ENCODE measurements around the gene FAH.

Gene FAH

DNA sequence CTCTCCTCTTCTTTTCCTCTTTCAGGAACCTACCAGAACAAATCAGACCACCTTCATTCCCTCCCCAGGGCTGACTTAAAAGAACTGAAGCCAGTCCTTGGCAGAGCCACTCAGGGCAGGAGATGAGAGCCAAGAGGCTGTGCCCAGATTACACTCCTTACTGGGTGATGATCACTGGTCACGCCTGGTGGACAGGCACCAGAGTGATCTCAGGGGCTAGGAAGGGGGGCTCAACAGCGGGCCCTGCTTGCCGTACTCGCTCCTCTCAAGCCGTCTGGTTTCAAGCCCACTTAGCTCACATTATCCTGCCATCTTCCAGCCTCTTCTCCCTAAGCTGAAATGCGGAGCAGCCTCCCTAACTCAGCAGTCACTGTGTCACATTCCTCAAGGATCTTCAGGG is 1.7 kb upstream of the FAH start:
- no peak overlapping the region for H3K4me3 ChIP-seq
- H3K9me3 ChIP-seq: no peaks in the 10 kb centered on the region
- no peaks in the 10 kb centered on the region for H3K27me3 ChIP-seq
- TF ChIP-seq, protein P1, sequence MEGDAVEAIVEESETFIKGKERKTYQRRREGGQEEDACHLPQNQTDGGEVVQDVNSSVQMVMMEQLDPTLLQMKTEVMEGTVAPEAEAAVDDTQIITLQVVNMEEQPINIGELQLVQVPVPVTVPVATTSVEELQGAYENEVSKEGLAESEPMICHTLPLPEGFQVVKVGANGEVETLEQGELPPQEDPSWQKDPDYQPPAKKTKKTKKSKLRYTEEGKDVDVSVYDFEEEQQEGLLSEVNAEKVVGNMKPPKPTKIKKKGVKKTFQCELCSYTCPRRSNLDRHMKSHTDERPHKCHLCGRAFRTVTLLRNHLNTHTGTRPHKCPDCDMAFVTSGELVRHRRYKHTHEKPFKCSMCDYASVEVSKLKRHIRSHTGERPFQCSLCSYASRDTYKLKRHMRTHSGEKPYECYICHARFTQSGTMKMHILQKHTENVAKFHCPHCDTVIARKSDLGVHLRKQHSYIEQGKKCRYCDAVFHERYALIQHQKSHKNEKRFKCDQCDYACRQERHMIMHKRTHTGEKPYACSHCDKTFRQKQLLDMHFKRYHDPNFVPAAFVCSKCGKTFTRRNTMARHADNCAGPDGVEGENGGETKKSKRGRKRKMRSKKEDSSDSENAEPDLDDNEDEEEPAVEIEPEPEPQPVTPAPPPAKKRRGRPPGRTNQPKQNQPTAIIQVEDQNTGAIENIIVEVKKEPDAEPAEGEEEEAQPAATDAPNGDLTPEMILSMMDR (IDR thresholded peaks at IDR 0.05): no peak
- H3K27ac ChIP-seq: peak overlapping the region; percentile 94
- intact Hi-C loops (cut with DNase I; ENCODE audit: low total_unique reads): loop anchor here (5.0 to 10.0 kb wide), 2 partner anchors 94 to 1894 kb away; partner anchors contain the start of genes MEX3B and ZFAND6
- DNase-seq: no peak
- H3K4me1 ChIP-seq: peaks cover 0 to 27% (median 17%) of the 10 kb centered on the region in 4 donors
- H3K36me3 ChIP-seq: no peaks in the 10 kb centered on the region

DNA sequence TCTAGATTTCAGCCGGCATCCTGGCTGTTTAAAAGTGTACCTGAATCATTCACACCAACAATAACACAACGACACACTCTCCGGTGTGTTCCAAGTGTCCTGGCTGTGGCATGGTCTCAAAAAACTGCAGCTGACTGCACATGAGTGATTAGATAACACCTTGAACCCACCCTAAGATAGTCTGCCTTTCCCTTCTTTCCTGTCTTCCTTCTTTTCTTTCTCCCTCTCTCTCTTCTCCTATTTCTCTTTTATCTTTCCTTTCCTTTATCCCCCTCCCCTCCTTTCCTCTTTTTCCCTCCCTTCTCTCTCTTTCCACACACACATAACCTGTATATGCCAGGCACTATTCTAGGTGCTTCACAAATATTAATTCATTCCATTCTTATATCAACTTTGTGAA is 1.2 kb upstream of the FAH start:
- Histone ChIP-seq H3K9me3 (no peaks in the 10 kb centered on the region), H3K27me3 (no peaks in the 10 kb centered on the region), H3K36me3 (no peaks in the 10 kb centered on the region), H3K27ac (peak overlapping the region; percentile 94), H3K4me1 (peaks cover 0 to 27% (median 17%) of the 10 kb centered on the region in 4 donors), H3K4me3 (no peak overlapping the region)
- intact Hi-C loops (cut with DNase I; ENCODE audit: low total_unique reads): loop anchor here (5.0 to 10.0 kb wide), 2 partner anchors 94 to 1893 kb away; partner anchors contain the start of genes MEX3B and ZFAND6
- no peak for DNase-seq
- TF ChIP-seq, protein P1 (IDR thresholded peaks at IDR 0.05): no peak

DNA sequence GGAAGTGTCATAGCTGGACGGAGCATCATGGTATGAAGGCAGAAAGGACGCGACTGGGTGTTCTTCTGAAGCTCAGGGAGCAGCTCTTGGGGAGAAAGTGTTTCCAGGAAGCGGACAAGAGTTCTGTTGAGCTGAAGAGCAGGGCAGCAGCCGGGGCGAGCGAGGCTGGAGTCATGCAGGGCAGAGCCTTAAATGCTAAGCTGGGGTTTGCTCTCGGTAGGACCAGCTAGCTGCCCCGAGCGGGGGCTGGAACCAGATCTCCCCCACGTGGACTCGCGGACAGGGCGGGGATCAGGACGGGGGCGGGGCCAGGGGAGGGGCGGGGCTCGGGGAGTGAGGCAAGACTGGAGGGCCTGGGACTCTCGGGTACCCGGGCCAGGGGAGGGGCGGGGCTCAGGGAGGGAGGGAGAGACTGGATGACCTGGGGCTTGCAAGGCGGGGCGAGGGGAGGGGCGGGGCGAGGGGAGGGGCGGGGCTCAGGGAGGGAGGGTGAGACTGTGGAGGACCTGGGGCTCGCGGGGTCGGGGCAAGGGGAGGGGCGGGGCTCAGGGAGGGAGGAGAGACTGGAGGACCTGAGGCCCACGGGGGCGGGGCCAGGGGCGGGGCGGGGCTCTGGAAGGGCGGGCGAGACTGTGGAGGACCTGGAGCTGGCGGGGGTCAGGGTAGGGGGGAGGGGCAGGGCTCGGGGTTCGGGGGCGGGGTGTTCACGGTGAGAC is 461 bp upstream of the FAH start:
- Histone ChIP-seq H3K4me3 (peak overlapping the region; percentile 75 to 85), H3K27me3 (no peaks in the 10 kb centered on the region), H3K9me3 (no peaks in the 10 kb centered on the region), H3K4me1 (peaks cover 0 to 27% (median 17%) of the 10 kb centered on the region in 4 donors), H3K27ac (peak overlapping the region; percentile 94), H3K36me3 (no peaks in the 10 kb centered on the region)
- DNase-seq: peak; percentile 98 to 99
- intact Hi-C loops (cut with DNase I; ENCODE audit: low total_unique reads): loop anchor here (5.0 to 10.0 kb wide), 2 partner anchors 95 to 1892 kb away; partner anchors contain the start of genes MEX3B and ZFAND6
- TF ChIP-seq, protein P1 (IDR thresholded peaks at IDR 0.05): no peak

DNA sequence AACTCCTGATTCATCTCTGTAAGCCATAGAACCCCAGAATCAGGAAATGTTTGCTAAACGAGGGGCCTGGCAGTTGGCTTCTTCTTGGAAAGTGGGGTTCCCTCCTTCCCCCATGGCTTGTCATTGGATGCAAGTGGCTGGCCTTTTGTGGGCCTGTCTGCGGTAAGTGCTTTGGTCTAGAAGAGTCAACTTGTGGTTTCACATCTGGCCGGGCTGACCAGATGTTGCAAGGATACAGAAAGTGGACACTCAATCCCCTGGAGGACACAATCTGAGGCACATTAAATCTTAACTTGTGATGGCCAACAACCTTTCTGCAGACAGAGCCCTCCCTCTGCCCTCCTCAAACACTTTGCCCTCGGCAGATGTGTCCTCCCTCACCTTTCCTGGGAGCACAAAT is 1.1 kb downstream of the FAH start:
- intact Hi-C loops (cut with DNase I; ENCODE audit: low total_unique reads): loop anchor here (5.0 to 10.0 kb wide), 2 partner anchors 97 to 1891 kb away; partner anchors contain the start of genes MEX3B and ZFAND6
- no peak for DNase-seq
- no peaks in the 10 kb centered on the region for H3K9me3 ChIP-seq
- peaks cover 6 to 9% (median 7%) of the 10 kb centered on the region in 3 donors for H3K36me3 ChIP-seq
- H3K4me3 ChIP-seq: peak overlapping the region in 1 of 2 donors; percentile 75
- peaks cover 0 to 27% (median 17%) of the 10 kb centered on the region in 4 donors for H3K4me1 ChIP-seq
- TF ChIP-seq, protein P1 (IDR thresholded peaks at IDR 0.05): no peak
- no peaks in the 10 kb centered on the region for H3K27me3 ChIP-seq
- H3K27ac ChIP-seq: peak overlapping the region; percentile 94

DNA sequence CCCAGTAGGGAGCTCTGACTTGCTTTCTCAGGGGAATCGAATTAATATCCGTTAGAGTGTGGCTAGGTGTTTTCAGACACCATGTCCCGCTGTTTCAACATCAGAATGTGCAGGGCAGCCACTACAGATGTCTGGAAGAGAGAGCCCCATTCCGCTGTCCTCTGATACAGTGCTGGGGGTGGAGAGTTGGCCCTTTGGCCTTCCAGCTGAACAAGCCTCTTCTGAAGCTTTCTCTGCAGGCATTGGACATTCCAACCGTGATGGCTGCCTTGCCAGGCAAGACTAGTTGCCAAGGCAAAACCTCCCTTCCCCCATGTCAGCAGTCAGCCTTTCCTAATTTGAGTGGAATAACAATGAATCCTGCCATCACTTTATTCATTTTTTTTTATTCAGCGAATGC is 1.5 kb downstream of the FAH start:
- Histone ChIP-seq H3K4me1 (peaks cover 0 to 27% (median 17%) of the 10 kb centered on the region in 4 donors), H3K9me3 (no peaks in the 10 kb centered on the region), H3K4me3 (no peak overlapping the region), H3K27me3 (no peaks in the 10 kb centered on the region), H3K27ac (no peak overlapping the region), H3K36me3 (peaks cover 6 to 12% (median 7%) of the 10 kb centered on the region in 3 donors)
- no peak for DNase-seq
- TF ChIP-seq, protein P1 (IDR thresholded peaks at IDR 0.05): no peak
- intact Hi-C loops (cut with DNase I; ENCODE audit: low total_unique reads): loop anchor here (5.0 to 10.0 kb wide), 2 partner anchors 97 to 1890 kb away; partner anchors contain the start of genes MEX3B and ZFAND6

All from tibial artery (tissue), 4 donors.